HEK293 (cell line): ENCODE measurements around the gene LRRC74B.

Source experiments
- CTCF ChIA-PET: fragments of 350-600 bp; formaldehyde crosslinking; extraction: SDS; loops from one replicate; lab custom pipeline; 2021; ENCODE audit warnings: antibody characterized with exemption; lab: Yijun Ruan, JAX
- POLR2A ChIA-PET: fragments of 300-600 bp; formaldehyde crosslinking; extraction: SDS; loops from one replicate; lab custom pipeline; 2020; ENCODE audit warnings: antibody characterized with exemption, inconsistent platforms; lab: Yijun Ruan, JAX
- H3K27ac ChIP-seq: fragments of 200-500 bp; sonication (Bioruptor generic); 2 replicates; pipeline ENCODE4 v1.5.1; 2014; ENCODE audit warnings: low read depth, low read length, control low read depth, inconsistent platforms; ENCODE audit errors: extremely low read depth
- H3K36me3 ChIP-seq, 2 experiments: fragments of 200-500 bp in 1 of 2; sonication (Bioruptor generic) in 1 of 2; 1 replicate in 1 of 2; 2 replicates in 1 of 2; pipeline ENCODE4 v1.5.1; 2014 to 2017; ENCODE audit warnings: inconsistent platforms in 2 of 2, low read length in 2 of 2; ENCODE audit not compliant: control insufficient read depth in 2 of 2, insufficient read depth in 1 of 2
- H3K4me1 ChIP-seq: fragments of 200-500 bp; sonication (Bioruptor generic); 2 replicates; pipeline ENCODE4 v1.5.1; 2014; ENCODE audit warnings: mild to moderate bottlenecking, low read length, inconsistent platforms; ENCODE audit not compliant: control insufficient read depth, insufficient read depth
- H3K4me3 ChIP-seq: 2 replicates; pipeline ENCODE4 v1.5.1; 2011; ENCODE audit warnings: low read depth, mild to moderate bottlenecking, control low read depth, low read length, moderate library complexity
- H3K9me3 ChIP-seq: fragments of 200-500 bp; sonication (Bioruptor generic); 2 replicates; pipeline ENCODE4 v1.5.1; 2014; ENCODE audit warnings: low read depth, low read length, inconsistent platforms; ENCODE audit not compliant: control insufficient read depth, insufficient read depth
- KLF10 ChIP-seq: fragments of 450-650 bp; IDR thresholded peaks from 2 replicates; pipeline ENCODE4 v1.5.1; 2018; ENCODE audit warnings: missing biosample characterization, mild to moderate bottlenecking, missing genetic modification characterization
- KLF16 ChIP-seq: fragments of 450-650 bp; formaldehyde crosslinking; IDR thresholded peaks from 2 replicates; pipeline ENCODE4 v1.5.1; 2017; ENCODE audit warnings: missing biosample characterization, missing genetic modification characterization
- OVOL3 ChIP-seq: fragments of 450-650 bp; formaldehyde crosslinking; IDR thresholded peaks from 2 replicates; pipeline ENCODE4 v1.5.1; 2016; ENCODE audit warnings: missing biosample characterization, missing genetic modification characterization
- PRDM10 ChIP-seq: fragments of 450-650 bp; formaldehyde crosslinking; IDR thresholded peaks from 2 replicates; pipeline ENCODE4 v1.5.1; 2016; ENCODE audit warnings: missing biosample characterization, missing genetic modification characterization
- SALL2 ChIP-seq: fragments of 450-650 bp; formaldehyde crosslinking; IDR thresholded peaks from 2 replicates; pipeline ENCODE4 v1.5.0; 2017; ENCODE audit warnings: missing biosample characterization, mild to moderate bottlenecking, missing genetic modification characterization, borderline replicate concordance
- SP2 ChIP-seq: fragments of 450-650 bp; formaldehyde crosslinking; IDR thresholded peaks from 2 replicates; pipeline ENCODE4 v1.5.1; 2016; ENCODE audit warnings: missing biosample characterization, missing genetic modification characterization
- WT1 ChIP-seq: fragments of 450-650 bp; formaldehyde crosslinking; IDR thresholded peaks from 2 replicates; pipeline ENCODE4 v1.5.1; 2016; ENCODE audit warnings: missing biosample characterization, missing genetic modification characterization
- YY2 ChIP-seq: fragments of 450-650 bp; formaldehyde crosslinking; IDR thresholded peaks from 2 replicates; pipeline ENCODE4 v1.5.1; 2016; ENCODE audit warnings: missing biosample characterization, missing genetic modification characterization
- ZBTB1 ChIP-seq: fragments of 450-650 bp; formaldehyde crosslinking; IDR thresholded peaks from 2 replicates; pipeline ENCODE4 v1.5.1; 2016; ENCODE audit warnings: missing biosample characterization, missing genetic modification characterization
- ZBTB8A ChIP-seq: fragments of 450-650 bp; formaldehyde crosslinking; IDR thresholded peaks from 2 replicates; pipeline ENCODE4 v1.5.1; 2016; ENCODE audit warnings: missing biosample characterization, missing genetic modification characterization
- ZFHX2 ChIP-seq: fragments of 450-650 bp; formaldehyde crosslinking; conservative IDR thresholded peaks from 2 replicates; pipeline ENCODE4 v1.5.1; 2016; ENCODE audit warnings: missing biosample characterization, missing genetic modification characterization
- ZNF157 ChIP-seq: fragments of 450-650 bp; formaldehyde crosslinking; IDR thresholded peaks from 2 replicates; pipeline ENCODE4 v1.5.1; 2016; ENCODE audit warnings: missing biosample characterization, missing genetic modification characterization
- ZNF248 ChIP-seq: fragments of 450-650 bp; formaldehyde crosslinking; IDR thresholded peaks from 2 replicates; pipeline ENCODE4 v1.5.1; 2017; ENCODE audit warnings: missing biosample characterization, missing genetic modification characterization
- ZNF664 ChIP-seq: fragments of 450-650 bp; formaldehyde crosslinking; IDR thresholded peaks from 2 replicates; pipeline ENCODE4 v1.5.1; 2016; ENCODE audit warnings: missing biosample characterization, missing genetic modification characterization
- ZNF768 ChIP-seq: fragments of 450-650 bp; formaldehyde crosslinking; IDR thresholded peaks from 2 replicates; pipeline ENCODE4 v1.5.1; 2018; ENCODE audit warnings: missing biosample characterization, mild to moderate bottlenecking, missing genetic modification characterization
- ZNF776 ChIP-seq: fragments of 450-650 bp; formaldehyde crosslinking; IDR thresholded peaks from 2 replicates; pipeline ENCODE4 v1.5.0; 2017; ENCODE audit warnings: missing biosample characterization, missing genetic modification characterization, borderline replicate concordance
- ZNF785 ChIP-seq: fragments of 450-650 bp; formaldehyde crosslinking; IDR thresholded peaks from 2 replicates; pipeline ENCODE4 v1.5.1; 2016; ENCODE audit warnings: missing biosample characterization, missing genetic modification characterization
- ZSCAN23 ChIP-seq: fragments of 450-650 bp; formaldehyde crosslinking; IDR thresholded peaks from 2 replicates; pipeline ENCODE4 v1.5.1; 2016; ENCODE audit warnings: missing biosample characterization, missing genetic modification characterization
- TF ChIP-seq, protein P1 (sequence below): fragments of 450-650 bp; formaldehyde crosslinking; IDR thresholded peaks from 2 replicates; pipeline ENCODE4 v1.5.1; 2016; ENCODE audit warnings: missing biosample characterization, missing genetic modification characterization

The LRRC74B gene

GRCh38 chr22:21014726-21015465 is 30.9 kb upstream of the LRRC74B start, which contains the start of gene P2RX6 (continued):
- TF ChIP-seq OVOL3 (tag by site-specific recombination) (no peak), ZNF157 (tag by site-specific recombination) (no peak), ZNF785 (tag by site-specific recombination) (no peak), KLF10 (tag by site-specific recombination) (no peak), KLF16 (tag by site-specific recombination) (no peak), ZNF248 (tag by site-specific recombination) (no peak), ZNF664 (tag by site-specific recombination) (no peak), SP2 (tag by site-specific recombination) (no peak; the same call in 1 of the 2 replicates), WT1 (tag by site-specific recombination) (no peak), YY2 (tag by site-specific recombination) (no peak)
- TF ChIP-seq, protein P1, sequence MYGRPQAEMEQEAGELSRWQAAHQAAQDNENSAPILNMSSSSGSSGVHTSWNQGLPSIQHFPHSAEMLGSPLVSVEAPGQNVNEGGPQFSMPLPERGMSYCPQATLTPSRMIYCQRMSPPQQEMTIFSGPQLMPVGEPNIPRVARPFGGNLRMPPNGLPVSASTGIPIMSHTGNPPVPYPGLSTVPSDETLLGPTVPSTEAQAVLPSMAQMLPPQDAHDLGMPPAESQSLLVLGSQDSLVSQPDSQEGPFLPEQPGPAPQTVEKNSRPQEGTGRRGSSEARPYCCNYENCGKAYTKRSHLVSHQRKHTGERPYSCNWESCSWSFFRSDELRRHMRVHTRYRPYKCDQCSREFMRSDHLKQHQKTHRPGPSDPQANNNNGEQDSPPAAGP = no peak

DNA sequence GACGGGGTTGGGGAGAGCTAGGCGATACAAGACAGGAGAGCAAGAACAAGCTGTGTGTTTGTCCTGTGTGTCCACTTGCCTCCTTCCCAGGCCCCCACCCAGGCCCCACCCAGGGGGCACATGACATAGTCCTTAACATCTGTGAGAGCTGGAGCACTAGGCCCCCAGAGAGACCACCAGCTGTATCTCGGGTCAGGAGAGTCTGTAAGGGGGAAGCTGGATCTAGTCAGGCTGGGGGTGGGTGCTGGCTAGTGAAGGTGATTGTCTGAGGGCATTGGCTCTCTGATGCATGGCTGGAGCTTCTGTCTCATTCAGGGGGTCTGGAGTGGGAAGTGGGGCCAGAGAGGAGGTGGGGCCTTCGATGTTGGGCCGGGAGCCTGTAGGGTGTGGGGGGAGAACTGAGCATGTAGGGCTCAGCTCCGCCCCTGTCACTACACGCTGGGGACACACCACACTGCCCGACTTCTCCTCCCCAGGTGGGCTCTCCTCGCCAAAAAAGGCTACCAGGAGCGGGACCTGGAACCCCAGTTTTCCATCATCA is 30.2 kb upstream of the LRRC74B start:
- ChIA-PET POLR2A (interaction anchor here (1.2 to 1.7 kb wide), 3 partner anchors 12 to 33 kb away, joined by 6 to 7 read pairs (median 7); partner anchors contain the start of genes LZTR1 and THAP7), CTCF (interaction anchor here (0.7 to 1.7 kb wide), 4 partner anchors 22 to 130 kb away, joined by 3 read pairs; no protein-coding TSS in a partner anchor)
- H3K4me1 ChIP-seq = no peaks in the 10 kb centered on the region
- no peak overlapping the region for H3K4me3 ChIP-seq
- no peaks in the 10 kb centered on the region for H3K36me3 ChIP-seq
- H3K9me3 ChIP-seq = no peaks in the 10 kb centered on the region
- TF ChIP-seq ZBTB8A (tag by site-specific recombination) (no peak), ZBTB1 (tag by site-specific recombination) (no peak), ZNF776 (tag by site-specific recombination) (no peak), ZNF768 (no peak), SALL2 (no peak), PRDM10 (tag by site-specific recombination) (no peak)
- H3K27ac ChIP-seq = no peak overlapping the region

GRCh38 chr22:21016644-21017420 is 28.9 kb upstream of the LRRC74B start:
- POLR2A ChIA-PET = no interaction called here
- TF ChIP-seq ZSCAN23 (tag by site-specific recombination) (no peak), ZFHX2 (tag by site-specific recombination) (peak; percentile 21; the same call in 1 of the 2 replicates)
- TF ChIP-seq, all 188 proteins: peak for 1
- H3K27ac ChIP-seq = no peak overlapping the region
- no peak overlapping the region for H3K4me3 ChIP-seq
- CTCF ChIA-PET = interaction anchor here (0.6 kb wide), 1 partner anchor 52 kb away, joined by 3 read pairs; no protein-coding TSS in a partner anchor
- H3K36me3 ChIP-seq = no peaks in the 10 kb centered on the region
- H3K9me3 ChIP-seq = no peaks in the 10 kb centered on the region
- H3K4me1 ChIP-seq = no peaks in the 10 kb centered on the region
